OCI-LY1 (cell line): ENCODE measurements around the gene MAGI1.
"Not testable (repeated sequence)": the region's sequence is repeated elsewhere in the genome, so short reads cannot be mapped to it uniquely, and the experiment has no call there.

Experiments
- CTCF ChIP-seq: fragments of 200-600 bp; sonication (generic), shearing (Covaris generic); IDR thresholded peaks from 2 replicates; pipeline ENCODE4 v1.5.1; 2017; ENCODE audit warnings: mild to moderate bottlenecking, antibody characterized with exemption, low read length, moderate library complexity, mixed read lengths
- EZH2 ChIP-seq: fragments of 200-600 bp; sonication (generic), shearing (Covaris generic); IDR thresholded peaks from 2 replicates; pipeline ENCODE4 v1.8.0; 2017; ENCODE audit warnings: borderline replicate concordance, mixed run types, mild to moderate bottlenecking, antibody characterized with exemption, low read length, moderate library complexity, mixed read lengths

GRCh38 chr3:65509423-65509794, 529.3 kb downstream of the MAGI1 start:
- TF ChIP-seq CTCF, EZH2: not testable (repeated sequence)
